Fibroblast of skin of right biceps (primary cell): Measurements from ENCODE around the gene TMEM63A.
A peak's percentile ranks its signal among the peaks of the same experiment; 100 is the strongest.
"Not testable (repeated sequence)": the region's sequence is repeated elsewhere in the genome, so short reads cannot be mapped to it uniquely, and the experiment has no call there.

Source experiments
- DNase-seq: peaks from one replicate; pipeline ENCODE4 v3.0.0-alpha.2; 2013

TMEM63A gene

DNA sequence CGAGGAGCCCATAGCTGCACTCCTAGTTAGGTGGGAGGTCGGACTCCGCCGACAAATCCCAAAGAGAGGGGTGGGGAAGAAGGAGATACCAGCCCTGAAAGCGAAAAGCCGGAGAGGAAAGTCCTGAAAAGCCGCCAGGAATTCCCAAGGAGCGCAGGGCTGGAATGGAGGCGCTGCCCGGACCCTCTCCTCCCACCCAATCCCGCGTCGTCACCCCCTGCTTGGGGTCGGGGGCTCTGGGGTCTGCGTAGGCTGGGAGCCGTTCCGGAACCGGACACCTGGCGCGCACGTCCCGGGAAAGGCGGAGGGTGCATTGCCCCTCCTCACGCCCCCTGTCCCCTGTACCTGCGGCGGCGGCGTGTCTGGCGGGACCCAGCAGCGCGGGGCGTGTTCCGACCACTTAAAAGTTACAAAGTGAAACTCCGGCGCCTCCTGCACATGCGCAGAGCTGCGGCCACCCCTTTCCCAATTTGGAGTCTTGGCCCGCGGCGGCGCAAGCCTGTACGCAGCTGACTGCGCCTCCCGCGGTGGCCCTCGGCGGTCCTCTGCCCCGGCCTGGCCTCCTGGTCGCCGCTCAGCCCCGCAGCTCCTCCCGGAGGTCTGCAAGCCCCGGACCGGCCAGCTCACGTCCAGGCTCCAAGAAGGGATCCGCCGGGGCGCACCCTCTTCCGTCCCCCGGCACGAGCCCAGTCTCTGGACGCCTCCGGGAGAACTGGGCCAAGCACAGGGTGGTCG lies at the start of gene TMEM63A:
Gene TMEM63A, minus strand, starts transcription at position 422 of the 735 bp plus-strand sequence. CDS start 4,800 bp downstream, outside the sequence.
- peak; percentile 81 for DNase-seq

DNA sequence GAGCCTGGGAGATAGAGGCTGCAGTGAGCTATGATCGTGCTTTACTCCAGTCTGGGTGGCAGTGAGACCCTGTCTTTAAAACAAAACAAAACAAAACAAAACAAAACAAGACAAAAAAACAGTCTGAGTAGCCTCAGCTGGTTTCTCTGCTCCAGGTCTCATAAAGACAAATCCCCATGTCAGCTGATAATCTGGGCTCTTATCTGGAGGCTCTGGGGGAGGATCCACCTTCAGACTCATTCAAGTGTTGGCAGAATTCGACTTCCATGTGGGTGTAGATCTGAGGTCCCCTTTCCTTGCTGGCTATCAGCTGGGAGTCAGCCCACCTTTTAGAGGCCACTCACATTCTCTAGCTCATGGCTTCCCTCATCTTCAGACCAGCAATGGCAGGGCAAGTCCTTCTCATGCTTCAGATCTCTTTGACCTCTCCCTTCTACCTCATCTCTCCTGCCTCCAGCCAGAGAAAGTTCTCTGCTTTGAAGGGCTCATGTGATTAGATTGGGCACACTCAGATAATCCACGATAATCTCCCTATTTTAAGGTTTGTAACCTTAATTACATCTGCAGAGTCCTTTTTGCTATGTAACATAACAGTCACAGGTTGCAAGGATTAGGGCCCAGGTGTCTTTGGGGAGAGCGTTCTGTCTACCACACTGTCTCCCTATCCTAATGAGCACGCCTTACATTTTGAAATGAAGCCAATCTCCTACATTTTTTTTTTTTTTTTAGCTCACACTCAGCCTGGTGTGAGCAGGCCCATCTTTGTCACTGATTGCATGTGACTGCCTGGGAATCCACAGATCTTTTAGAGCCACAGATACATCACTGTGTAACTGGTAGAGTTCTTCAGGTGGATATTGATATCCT lies 49.3 kb upstream of the TMEM63A start:
- DNase-seq: no peak

DNA sequence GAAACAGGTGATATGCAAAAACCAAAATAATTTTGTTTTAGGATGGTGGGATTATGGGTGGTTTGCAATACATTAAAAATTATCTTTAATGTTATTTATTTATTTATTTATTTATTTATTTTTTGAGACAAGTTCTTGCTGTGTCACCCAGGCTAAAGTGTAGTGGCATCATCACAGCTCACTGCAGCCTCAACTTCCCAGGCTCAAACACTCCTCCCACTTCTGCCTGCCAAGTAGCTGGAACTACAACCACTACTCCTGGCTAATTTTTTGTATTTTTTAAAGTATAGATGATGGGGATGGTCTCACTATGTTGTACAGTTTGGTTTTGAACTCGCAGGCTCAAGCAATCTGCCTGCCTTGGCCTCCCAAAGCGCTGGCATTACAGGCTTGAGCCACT lies 48.4 kb upstream of the TMEM63A start:
- DNase-seq: no peak

DNA sequence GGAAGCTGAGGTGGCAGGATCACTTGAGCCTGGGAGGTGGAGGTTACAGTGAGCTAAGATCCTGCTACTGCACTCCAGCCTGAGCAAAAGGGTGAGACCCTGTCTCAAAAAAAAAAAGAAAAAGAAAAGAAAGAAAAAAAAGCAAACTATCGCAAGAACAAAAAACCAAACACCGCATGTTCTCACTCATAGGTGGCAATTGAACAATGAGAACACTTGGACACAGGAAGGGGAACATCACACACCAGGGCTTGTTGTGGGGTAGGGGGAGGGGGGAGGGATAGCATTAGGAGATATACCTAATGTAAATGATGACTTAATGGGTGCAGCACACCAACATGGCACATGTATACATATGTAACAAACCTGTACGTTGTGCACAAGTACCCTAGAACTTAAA lies 47.3 kb upstream of the TMEM63A start:
- not testable (repeated sequence) for DNase-seq

DNA sequence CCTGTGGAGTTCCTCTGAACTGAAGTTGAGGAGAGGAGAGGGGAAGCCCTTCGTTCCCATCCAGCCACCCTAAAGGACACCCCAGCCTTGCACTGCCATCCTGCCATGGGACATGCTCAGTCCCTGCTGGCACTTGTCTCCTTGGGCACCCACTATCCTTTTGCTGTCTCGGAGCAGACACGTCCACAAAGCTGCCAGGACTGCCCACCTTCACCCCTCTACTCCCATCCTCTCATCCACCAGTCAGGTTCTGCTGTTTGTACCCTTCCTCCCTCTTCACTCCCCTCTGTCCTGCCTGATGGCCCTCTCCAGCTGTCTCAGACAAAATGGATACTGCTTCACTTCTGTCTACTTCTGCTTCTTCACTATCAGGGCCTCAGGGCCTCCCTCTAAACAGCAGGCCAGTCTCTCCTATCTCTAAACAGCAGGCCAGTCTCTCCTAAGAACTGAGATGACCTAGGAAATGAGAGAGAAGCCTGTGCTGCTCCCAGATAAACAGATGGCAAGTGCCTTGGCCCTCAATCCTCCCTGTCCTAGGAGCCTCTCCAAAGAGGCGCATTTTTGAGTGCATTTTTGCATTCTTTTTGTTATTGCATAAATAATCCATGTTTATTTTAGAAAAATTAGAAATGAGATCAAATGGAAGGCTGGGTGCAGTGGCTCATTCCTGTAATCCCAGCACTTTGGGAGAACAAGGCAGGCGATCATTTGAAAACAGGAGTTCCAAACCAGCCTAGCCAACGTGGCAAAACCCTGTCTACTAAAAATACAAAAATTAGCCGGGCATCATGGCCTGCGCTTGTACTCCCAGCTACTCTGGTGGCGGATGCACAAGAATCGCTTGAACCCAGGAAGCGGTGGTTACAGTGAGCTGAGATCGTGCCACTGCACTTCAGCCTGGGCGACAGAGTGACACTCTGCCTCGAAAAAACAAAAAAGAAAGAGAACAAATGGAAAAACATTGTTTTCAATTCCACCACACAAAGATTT lies 46.3 kb upstream of the TMEM63A start:
- no peak for DNase-seq

DNA sequence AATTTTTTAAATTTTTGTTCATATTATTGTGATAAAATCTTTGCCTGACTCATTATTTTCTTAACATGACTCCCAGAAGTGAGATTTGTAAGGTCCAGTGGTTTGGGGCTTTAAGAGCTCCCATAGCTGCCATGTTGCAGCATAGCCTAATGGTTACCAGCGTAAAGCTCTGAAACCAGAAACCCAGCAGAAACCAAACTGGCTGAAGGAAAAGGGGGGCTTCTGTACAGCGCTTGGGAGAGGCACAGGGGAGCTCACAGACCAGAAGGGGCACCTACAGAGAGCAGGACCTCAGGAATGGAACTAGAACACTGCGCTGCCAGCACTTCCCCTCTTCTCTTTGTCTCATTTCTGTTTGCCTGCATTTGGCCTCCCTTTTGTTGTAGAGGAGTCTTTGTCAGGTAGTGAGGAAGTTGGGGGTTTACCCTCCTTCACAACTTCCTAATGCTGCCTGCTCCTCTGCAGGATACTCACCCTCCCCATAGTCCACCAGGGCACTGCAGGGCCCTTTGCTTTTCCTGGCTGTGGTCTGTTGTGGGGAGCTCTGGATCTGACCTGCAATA lies 44.5 kb upstream of the TMEM63A start:
- DNase-seq: peak; percentile 31

DNA sequence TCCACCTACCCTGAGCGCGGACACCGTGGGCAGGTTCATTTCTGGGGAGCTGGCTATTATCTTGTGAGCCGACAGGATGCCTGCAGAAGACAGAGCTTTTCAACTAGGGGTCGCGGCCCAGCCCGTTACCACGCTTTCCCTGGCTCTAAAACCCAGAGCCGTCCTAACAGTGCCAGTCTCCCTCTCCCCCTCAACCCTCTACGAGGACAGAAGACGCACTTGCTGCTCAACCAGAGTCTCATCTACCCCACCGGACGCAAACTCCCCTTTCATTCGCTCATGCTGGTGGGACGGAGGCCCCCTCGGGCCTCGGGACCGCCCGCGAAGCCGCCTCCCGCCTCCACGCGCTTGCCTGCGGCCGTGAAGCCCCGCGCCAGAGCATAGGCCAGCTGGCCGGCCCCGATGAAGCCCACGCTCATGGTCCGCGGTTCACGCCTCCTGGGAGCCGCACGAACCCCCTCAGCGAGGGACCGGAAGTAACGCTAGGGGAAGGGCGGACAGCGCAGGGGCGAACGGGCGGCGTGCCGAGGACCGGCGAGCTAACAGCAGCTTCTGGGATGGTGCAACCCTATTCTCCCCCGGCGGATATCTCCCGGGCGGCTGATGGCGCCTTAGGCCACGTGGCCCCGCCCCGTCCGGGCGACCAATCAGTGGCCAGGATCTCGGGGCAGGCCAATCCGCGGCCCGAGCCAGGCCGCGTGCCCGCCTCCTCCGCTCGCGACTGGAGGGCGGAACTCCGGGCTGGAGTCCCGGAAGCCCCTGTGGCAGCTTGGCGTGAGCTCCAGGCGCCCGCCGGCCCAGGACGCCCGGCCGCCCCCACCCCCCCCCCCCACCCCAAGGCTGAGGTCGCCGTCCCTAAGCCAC lies 41.7 kb upstream of the TMEM63A start, which contains the start of gene PYCR2:
Gene PYCR2, minus strand, starts transcription at position 559 of the 864 bp plus-strand sequence. Its CDS starts 140 bp downstream, at position 419.
- DNase-seq: peak; percentile 97

DNA sequence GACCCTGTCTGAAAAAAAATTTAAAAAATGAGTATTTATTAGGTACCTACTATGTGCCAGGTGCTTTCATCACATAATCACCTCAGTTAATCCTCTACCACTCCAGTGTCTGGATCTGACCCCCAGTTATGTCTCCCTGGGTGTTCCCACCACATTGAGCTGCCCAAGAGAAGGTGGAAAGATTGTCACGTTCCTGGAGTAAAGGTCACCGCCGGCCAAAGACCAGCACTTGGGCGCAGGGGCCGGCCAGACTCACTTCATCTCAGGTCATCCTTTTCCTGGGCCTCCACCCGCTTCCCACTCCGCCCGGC lies 41.2 kb upstream of the TMEM63A start:
- no peak for DNase-seq

DNA sequence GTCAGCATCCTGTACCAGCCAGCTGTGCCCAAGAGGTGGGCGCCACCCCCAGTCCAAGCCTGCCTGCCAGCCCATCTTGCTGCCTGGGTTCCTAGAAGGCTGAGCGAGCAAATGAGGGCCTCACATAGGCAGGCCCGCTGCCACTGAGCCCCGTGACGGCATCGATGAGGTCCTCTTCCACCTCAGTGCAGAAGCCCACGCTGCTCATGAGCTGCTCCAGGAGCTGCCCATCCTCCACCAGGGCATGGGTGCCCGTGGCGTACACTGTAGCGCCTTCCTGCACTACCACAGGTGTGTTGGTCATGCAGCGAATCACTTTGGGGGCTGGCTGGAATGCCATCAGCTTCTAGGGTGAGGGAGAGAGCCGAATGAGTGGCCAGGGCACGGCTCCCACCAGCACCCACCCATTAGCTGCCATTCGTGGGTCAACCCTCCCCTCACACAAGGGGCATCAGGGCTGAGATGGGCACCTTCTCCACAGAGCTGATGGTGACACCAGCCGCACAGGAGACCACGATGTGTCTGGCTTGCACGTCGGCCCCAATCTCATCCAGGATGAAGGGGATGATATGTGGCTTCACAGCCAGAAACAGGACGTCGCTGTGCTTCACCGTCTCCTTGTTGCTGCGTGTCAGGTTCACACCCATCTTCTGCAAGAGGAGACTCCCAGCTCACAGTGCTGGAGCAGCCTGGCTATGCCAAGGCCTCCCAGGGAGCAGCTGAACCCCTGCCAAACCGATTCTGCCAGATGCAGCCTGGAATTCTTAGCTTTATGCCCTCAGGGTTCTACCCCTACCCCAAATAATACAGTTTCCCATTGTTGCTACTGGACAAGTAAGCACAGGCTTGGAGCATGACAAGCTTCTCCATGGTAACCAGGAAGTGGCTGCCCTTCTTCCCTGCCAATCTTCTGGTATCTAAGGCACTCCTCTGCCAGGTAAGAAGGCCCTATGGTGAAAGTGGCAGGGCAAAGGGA lies 39.8 kb upstream of the TMEM63A start:
- no peak for DNase-seq

DNA sequence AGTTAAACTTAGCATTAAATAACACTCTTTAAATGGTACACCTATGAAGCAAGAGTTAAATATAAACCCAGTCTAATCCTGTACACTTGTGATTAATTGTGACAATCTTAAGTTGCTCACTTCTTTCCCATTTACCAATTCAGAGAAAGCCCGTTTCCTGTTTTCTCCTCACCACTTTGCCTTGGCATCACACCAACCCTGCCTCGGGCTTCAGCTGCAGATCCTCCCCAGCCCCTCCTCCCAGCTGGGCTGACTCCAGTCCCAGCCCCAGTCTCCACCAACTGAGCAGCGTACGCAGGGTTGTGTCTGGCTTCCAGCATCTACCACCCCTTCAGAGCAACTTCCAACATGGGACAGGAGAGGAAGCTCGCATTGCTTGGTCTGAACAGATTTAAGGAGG lies 37.7 kb upstream of the TMEM63A start:
- peak; percentile 77 for DNase-seq

DNA sequence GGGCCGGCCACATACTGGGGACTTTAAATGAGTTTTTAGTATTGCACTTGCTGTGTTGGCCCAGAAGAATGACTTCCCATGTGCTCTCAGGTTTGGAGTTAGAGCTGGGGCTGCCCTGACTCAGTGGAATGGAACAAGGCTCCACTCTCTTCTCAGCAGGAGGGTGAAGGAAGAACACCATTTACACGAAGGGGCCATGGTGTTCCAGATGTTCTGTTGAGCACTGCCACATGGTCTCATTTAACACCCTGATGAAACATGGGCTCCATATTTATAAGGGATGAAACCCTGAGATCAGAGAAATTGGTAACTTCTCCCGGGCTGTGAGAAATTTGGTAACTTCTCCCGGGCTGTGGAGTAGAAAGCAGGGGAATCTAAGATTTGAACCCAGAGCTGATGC lies 36.1 kb upstream of the TMEM63A start:
- DNase-seq: no peak

DNA sequence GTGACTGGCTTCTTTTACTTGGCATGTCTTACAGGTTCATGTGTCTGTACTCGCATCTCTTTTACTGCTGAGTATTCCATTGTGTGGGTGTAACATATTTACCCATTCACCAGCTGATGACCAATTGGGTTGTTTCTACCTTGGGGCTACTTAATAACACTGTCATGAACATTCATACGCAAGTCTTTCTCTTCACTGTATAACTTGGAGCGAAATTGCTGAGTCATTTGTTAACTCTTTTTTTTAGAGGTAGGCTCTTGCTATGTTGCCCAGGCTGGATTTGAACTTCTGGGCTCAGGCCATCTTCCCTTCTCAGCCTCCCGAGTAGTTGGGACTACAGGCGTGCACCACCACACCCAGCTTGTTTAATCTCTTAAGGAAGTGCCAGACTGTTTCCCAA lies 35.4 kb upstream of the TMEM63A start:
- DNase-seq: no peak

DNA sequence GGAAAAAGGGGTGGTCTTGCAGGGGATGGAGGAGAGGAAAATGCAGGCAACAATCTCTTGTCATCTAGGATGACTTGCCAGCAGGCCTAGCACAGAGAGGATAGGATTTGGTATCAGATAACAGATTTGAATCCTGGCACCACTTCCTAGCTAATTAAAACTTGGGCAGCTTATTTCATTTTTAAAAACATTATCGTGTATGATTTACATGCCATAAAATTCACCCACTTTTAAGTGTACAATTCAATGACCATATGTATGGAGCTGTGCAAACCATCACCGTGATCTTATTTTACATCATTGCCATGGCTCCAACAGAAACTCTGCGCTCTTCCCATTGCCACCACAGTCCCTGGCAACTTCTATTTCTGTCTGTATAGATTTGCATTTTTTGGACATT lies 34.9 kb upstream of the TMEM63A start:
- no peak for DNase-seq

DNA sequence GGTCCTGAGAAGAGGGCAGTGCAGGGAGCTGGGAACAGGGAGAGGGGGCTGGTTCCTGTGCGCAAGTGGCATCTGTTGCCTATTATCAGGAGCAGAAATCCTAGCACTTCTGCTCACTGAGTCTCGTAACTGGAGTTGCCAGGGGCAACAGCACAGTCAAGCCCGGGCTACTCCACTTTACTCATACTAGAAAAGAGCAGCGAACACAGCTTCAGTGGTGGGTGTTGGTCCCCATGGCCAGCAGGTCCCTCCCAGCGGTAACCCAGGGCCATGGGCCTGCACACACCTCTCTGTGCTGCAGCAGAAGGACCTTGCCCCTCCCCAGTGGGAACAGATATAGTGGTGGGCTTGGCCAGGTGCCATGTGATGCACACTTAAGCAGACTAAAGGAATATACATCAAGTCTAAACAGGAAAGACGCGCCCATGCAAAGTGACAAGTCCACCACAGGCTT lies 33.4 kb upstream of the TMEM63A start:
- peak; percentile 37 for DNase-seq

DNA sequence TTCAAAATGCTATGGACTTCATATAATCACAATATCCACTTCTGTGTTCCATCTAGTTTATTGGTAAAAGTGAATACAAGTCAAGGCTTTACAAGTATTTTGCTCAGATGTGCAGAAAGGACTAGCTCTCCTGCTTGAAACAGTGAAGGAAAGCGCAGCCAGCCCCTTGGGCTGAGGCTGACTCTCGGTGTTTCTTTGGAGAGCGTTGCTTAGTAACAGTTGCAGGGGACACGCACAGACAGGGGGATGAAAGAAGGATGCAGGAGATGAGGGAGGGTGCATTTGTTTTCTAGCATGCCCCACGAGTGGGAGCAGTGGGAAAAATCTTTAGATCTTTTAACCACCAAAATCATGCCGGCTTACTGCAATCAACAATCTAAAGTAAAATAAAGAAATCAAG lies 32.8 kb upstream of the TMEM63A start:
- no peak for DNase-seq

DNA sequence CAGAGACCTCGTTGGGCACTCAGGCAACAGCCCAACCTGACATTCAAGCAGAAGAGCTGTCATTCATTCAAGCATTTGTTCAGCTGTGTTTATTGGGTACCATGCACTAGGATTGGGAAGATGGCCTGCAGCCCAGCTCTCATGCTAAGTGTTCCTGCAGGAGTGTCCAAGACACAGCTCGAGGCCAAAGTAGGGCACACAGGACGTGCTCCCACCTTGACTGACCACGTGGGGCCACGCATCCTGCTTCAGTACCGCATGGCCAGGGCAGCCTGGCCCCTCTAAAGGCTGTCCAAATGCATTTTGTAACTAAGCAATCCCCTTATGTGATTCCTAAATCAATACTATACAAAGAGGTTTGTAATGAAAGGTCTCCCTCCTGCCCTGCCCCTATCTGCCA lies 32.2 kb upstream of the TMEM63A start:
- DNase-seq: no peak

DNA sequence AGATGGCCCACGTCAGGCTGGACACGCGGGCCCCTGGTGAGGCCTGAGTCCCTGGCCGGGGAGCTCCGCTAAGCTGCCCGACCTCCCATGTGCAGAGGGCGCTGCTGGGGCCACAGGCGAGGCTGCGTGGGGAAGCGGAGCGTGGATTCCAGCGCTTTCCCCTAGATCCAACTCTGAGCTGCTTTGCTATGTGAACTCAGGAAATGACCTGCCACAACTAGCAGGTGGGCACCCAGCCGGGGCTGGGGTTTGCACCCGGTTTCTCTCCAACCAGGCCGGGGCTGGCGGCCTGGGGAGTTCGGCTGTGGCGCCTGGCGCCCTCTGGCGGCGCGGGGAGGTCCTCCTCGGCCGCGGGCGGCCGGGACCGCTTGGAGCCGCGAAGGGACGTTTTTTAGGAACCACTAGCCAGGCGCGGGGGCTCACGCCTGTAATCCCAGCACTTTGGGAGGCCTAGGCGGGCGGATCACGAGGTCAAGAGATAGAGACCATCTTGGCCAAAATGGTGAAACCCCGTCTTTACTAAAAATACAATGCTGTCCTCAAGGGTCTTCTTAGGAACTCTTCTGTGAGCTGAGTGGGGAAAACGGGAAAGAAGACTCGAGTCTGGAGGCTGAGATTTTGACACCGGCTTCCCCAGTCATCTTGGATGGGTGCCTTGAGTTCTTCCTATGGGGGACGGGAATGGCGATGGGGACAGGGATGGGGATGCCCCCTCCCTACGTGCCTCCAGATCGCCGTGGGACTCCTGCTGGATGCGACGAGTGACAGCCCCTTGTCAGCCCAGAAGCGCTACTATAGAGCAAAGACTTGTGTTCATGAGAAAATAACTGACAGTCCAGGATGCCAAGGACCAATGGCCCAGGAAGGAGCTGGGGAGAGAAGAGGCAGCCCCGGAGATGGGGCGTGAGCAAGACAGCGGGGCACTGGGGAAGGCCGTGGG lies 29.3 kb upstream of the TMEM63A start:
- DNase-seq: peak; percentile 44

DNA sequence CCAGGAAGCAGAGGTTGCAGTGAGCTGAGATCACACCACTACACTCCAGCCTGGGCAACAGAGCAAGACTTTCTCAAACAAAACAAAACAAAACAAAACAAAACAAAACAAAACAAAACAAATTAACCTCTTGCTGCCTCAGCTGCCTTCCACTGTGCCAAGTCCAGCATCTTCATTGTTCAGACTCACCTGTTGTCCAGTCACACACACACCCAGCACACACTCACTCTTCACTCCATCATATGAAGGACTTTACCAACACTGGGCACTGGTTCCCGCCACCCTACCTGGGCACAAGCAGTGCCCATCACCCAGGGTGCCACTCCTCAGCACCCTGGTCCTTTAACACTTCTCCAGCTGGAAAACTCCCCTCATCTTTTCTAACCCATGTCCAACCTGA lies 27.3 kb upstream of the TMEM63A start:
- DNase-seq: no peak

DNA sequence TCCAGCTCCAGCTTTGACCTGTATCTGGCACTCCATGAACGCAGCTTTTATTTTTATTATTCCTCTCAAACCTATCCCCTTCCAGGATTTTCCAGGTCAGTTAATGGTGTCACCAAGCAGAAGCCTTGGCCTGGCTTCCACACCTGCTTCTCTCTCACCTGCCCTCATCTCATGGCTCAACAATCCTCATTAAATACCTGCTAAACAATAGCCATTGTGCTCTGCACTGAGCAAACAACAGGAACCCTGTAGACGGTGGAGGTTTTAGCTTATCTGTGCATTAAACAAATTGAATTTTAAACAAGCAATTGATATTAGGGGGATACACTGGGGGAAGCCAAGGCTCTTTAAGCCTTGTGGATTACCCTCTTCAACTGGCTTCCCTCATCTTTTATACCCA lies 26.6 kb upstream of the TMEM63A start:
- DNase-seq: no peak
